A673 (cell line): ENCODE measurements around the gene APBA1. TPM values are rescaled to one million over a fixed set of nuclear protein-coding genes. Genes with fewer than 3 reads are reported as not detected.

Experiments used
- BruUV-seq: library from RNA; stranded (reverse); fragments of 400-500 nt; replicated peaks from 2 replicates; lab custom pipeline; 2021; lab: Mats Ljungman, UMichigan
- CTCF ChIA-PET: fragments of 300-600 bp; sonication (Branson Sonifier 250); formaldehyde crosslinking; loops from one replicate; lab custom pipeline; 2022; ENCODE audit warnings: antibody characterized with exemption; lab: Charles Lee
- POLR2A ChIA-PET: fragments of 300-600 bp; sonication (Branson Sonifier 250); formaldehyde crosslinking; loops from one replicate; lab custom pipeline; 2022; ENCODE audit warnings: antibody characterized with exemption; ENCODE audit not compliant: low non-redundant PET; lab: Charles Lee
- DNase-seq: peaks from one replicate; pipeline ENCODE4 v3.0.0-alpha.2; 2015; ENCODE audit warnings: low spot score
- H3K27ac ChIP-seq: fragments of 200-600 bp; sonication (generic); 2 replicates; pipeline ENCODE4 v1.5.1; 2016; ENCODE audit warnings: mixed run types, low read depth, mild to moderate bottlenecking, mixed read lengths, antibody characterized with exemption, low read length; ENCODE audit not compliant: poor library complexity, severe bottlenecking
- H3K27me3 ChIP-seq: fragments of 200-600 bp; sonication (generic); replicated peaks from 2 replicates; pipeline ENCODE4 v1.6.1; 2017; ENCODE audit warnings: mixed run types, low read depth, mild to moderate bottlenecking, mixed read lengths, antibody characterized with exemption, low read length; ENCODE audit not compliant: insufficient read depth, poor library complexity
- H3K36me3 ChIP-seq: fragments of 200-600 bp; sonication (generic); 2 replicates; pipeline ENCODE4 v1.6.1; 2016; ENCODE audit warnings: mixed run types, mild to moderate bottlenecking, mixed read lengths, antibody characterized with exemption, low read length; ENCODE audit not compliant: insufficient read depth, poor library complexity, severe bottlenecking
- H3K4me1 ChIP-seq: fragments of 200-600 bp; sonication (generic); 2 replicates; pipeline ENCODE4 v1.6.1; 2017; ENCODE audit warnings: mixed run types, mild to moderate bottlenecking, mixed read lengths, antibody characterized with exemption, low read length; ENCODE audit not compliant: insufficient read depth, poor library complexity, severe bottlenecking
- H3K4me3 ChIP-seq: fragments of 200-600 bp; sonication (generic); 2 replicates; pipeline ENCODE4 v1.5.1; 2016; ENCODE audit warnings: low read depth, mixed run types, mild to moderate bottlenecking, mixed read lengths, low read length; ENCODE audit not compliant: poor library complexity, severe bottlenecking
- H3K9me3 ChIP-seq: fragments of 200-600 bp; sonication (generic); 2 replicates; pipeline ENCODE4 v1.6.1; 2016; ENCODE audit warnings: mixed run types, low read depth, mild to moderate bottlenecking, mixed read lengths, antibody characterized with exemption, low read length; ENCODE audit not compliant: poor library complexity, severe bottlenecking
- CTCF ChIP-seq: fragments of 300-800, 200-600 bp; sonication (generic); conservative IDR thresholded peaks from 2 replicates; pipeline ENCODE4 v1.5.1; 2017; ENCODE audit warnings: low read depth, mild to moderate bottlenecking, antibody characterized with exemption, low read length, moderate library complexity, mixed read lengths
- EZH2 ChIP-seq: fragments of 200-600 bp; sonication (generic); IDR thresholded peaks from 2 replicates; pipeline ENCODE4 v1.6.1; 2017; ENCODE audit warnings: borderline replicate concordance, low read depth, mild to moderate bottlenecking, mixed read lengths, antibody characterized with exemption, low read length; ENCODE audit not compliant: poor library complexity, severe bottlenecking
- intact Hi-C: fragments of 100-400 bp; cut with micrococcal nuclease; formaldehyde crosslinking; loops from one replicate; pipeline ENCODE4 v1.10.0; 2022; ENCODE audit not compliant: unreplicated experiment
- total RNA-seq: library from RNA; stranded (reverse); gene quantifications from 2 replicates; pipeline ENCODE4 v1.2.3, GENCODE V29; 2021

Gene APBA1
- total RNA-seq, 1 experiment from 2014 or later: 0.13 TPM

GRCh38 chr9:69395718-69396117 is 276.5 kb downstream of the APBA1 start:
- CTCF ChIA-PET: no interaction called here

GRCh38 chr9:69393425-69393824 is 278.7 kb downstream of the APBA1 start:
- no TSS peak for BruUV-seq
- Histone ChIP-seq H3K27me3 (peaks cover 22% of the 10 kb centered on the region), H3K27ac (no peak overlapping the region), H3K36me3 (no peaks in the 10 kb centered on the region), H3K9me3 (no peaks in the 10 kb centered on the region), H3K4me3 (no peak overlapping the region), H3K4me1 (no peaks in the 10 kb centered on the region)
- no peak for DNase-seq
- intact Hi-C loops: no loop called here
- POLR2A ChIA-PET: no interaction called here
- CTCF ChIA-PET: interaction anchor here (0.6 kb wide), 1 partner anchor 339 kb away, joined by 3 read pairs; no protein-coding TSS in a partner anchor
- TF ChIP-seq CTCF (no peak), EZH2 (no peak)

More at GRCh38 chr9:69395718-69396117, 276.5 kb downstream of the APBA1 start:
- no TSS peak for BruUV-seq
- POLR2A ChIA-PET: no interaction called here
- Histone ChIP-seq H3K27ac (no peak overlapping the region), H3K27me3 (no peaks in the 10 kb centered on the region), H3K4me1 (no peaks in the 10 kb centered on the region), H3K36me3 (no peaks in the 10 kb centered on the region), H3K4me3 (no peak overlapping the region), H3K9me3 (no peaks in the 10 kb centered on the region)
- intact Hi-C loops: no loop called here
- no peak for DNase-seq
- TF ChIP-seq EZH2 (no peak), CTCF (no peak)

GRCh38 chr9:69392826-69393225 is 279.3 kb downstream of the APBA1 start:
- no peaks in the 10 kb centered on the region for H3K9me3 ChIP-seq
- CTCF ChIA-PET: no interaction called here
- no peak overlapping the region for H3K27ac ChIP-seq
- H3K36me3 ChIP-seq: no peaks in the 10 kb centered on the region
- POLR2A ChIA-PET: no interaction called here
- no peak for DNase-seq
- no TSS peak for BruUV-seq
- no peak overlapping the region for H3K4me3 ChIP-seq
- H3K4me1 ChIP-seq: no peaks in the 10 kb centered on the region
- no peak for TF ChIP-seq EZH2
- no peak for TF ChIP-seq CTCF
- intact Hi-C loops: no loop called here
- H3K27me3 ChIP-seq: peaks cover 28% of the 10 kb centered on the region
